Peyer's patch (tissue), 4 donors: ENCODE results near the gene TST.

Experiments used
- CTCF ChIP-seq, 6 experiments: fragments of 450-650 bp in 4 of 6; fragments of 200-600 bp in 2 of 6; sonication (generic) in 1 of 6; IDR thresholded peaks; one replicate each; pipeline ENCODE4 v1.5.1; 2017 to 2019; ENCODE audit warnings: antibody characterized with exemption in 6 of 6, mild to moderate bottlenecking in 3 of 6, moderate library complexity in 1 of 6
- POLR2A ChIP-seq, 2 donors: fragments of 450-650 bp; IDR thresholded peaks; one replicate each; pipeline ENCODE4 v1.5.1; 2017; ENCODE audit warnings: antibody characterized with exemption in 2 of 2, mild to moderate bottlenecking in 2 of 2, moderate library complexity in 2 of 2

GRCh38 chr22:37046589-37046988, 27.3 kb upstream of the TST start:
- TF ChIP-seq POLR2A (IDR thresholded peaks at IDR 0.05) (no peak), CTCF (IDR thresholded peaks at IDR 0.05) (no peak)
